HEK293T (cell line): ENCODE data around the gene ZDHHC9.

Source experiments
- NFRKB ChIP-seq: fragments of 450-650 bp; IDR thresholded peaks from 2 replicates; pipeline ENCODE4 v1.6.1; 2016; ENCODE audit warnings: mild to moderate bottlenecking, moderate library complexity
- SP1 ChIP-seq: fragments of 450-650 bp; IDR thresholded peaks from 2 replicates; pipeline ENCODE4 v1.6.1; 2017

- TF ChIP-seq SP1 (no peak), NFRKB (no peak)
Observed at GRCh38 chrX:129759576-129760061, 84.1 kb downstream of the ZDHHC9 start.
